Brain microvascular endothelial cell (primary cell): ENCODE data around the gene ZNF598.
A peak's percentile ranks its signal among the peaks of the same experiment; 100 is the strongest.

Experiments
- DNase-seq: peaks from one replicate; pipeline ENCODE4 v3.0.0-alpha.2; 2020
- H3K27ac ChIP-seq: fragments of 250-450 bp; sonication (Bioruptor Pico); 2 replicates; pipeline ENCODE4 v1.5.1; 2020; ENCODE audit warnings: mild to moderate bottlenecking, moderate library complexity
- H3K27me3 ChIP-seq: fragments of 250-450 bp; sonication (Bioruptor Pico); replicated peaks from 2 replicates; pipeline ENCODE4 v1.5.1; 2020; ENCODE audit warnings: mild to moderate bottlenecking
- H3K36me3 ChIP-seq: fragments of 250-450 bp; sonication (Bioruptor Pico); replicated peaks from 2 replicates; pipeline ENCODE4 v1.5.1; 2020; ENCODE audit warnings: mild to moderate bottlenecking
- H3K4me3 ChIP-seq: 2 replicates; pipeline ENCODE4 v1.5.1; 2011; ENCODE audit warnings: low read depth, mild to moderate bottlenecking, control low read depth, low read length, moderate library complexity
- in situ Hi-C: cut with HindIII; loops from 2 replicates; pipeline ENCODE4 v1.10.0; 2017; ENCODE audit warnings: low sequenced_read_pairs, low pct_ligation_motif_present
- TF ChIP-seq, protein P1 (sequence below): IDR thresholded peaks from 2 replicates; pipeline ENCODE4 v1.5.1; 2011; ENCODE audit warnings: low read depth, mild to moderate bottlenecking, moderate library complexity, low read length, control low read depth, inconsistent platforms; ENCODE audit errors: missing control alignments

ZNF598 gene

DNA sequence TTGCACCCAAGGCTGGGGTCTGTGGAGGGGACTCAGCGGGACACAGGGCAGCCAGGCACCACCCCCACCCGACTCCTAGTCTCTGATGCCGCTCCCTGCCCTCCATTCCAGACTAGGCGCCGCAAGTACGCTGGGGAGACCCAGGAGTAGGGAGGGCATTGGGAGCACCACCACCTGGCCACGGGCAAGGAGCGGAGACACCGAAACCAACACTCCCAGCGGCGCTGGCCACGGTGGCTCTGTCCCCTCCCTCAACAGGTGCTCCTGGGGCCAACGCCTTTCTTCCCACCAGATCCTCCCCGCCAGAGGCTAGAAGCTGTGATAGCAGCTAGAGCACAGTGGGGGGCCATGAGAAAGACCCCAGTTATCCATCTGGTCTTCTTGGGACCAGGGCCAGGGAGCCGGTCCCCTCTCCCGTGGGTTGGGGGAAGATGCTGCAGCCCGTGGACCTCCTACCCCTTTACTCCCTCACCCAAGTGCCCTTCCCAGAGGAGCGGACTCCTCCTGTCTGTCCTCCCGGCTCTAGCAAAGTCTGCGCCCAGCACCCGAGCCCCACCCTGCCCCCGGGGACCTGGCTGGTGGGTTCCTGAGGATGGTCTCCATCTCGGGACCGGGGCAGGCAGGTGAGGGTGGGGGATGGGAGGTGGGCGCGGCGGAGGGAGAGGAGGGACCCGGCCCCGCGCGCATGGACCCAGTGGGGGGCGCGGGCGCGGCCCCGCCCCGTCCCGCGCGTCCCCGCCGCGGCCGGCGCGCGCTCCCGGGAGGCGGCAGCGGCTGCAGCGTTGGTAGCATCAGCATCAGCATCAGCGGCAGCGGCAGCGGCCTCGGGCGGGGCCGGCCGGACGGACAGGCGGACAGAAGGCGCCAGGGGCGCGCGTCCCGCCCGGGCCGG is 20.2 kb downstream of the ZNF598 start, which contains the start of gene SYNGR3:
Gene SYNGR3, plus strand, starts transcription at position 762 of the 892 bp plus-strand sequence. CDS start 133 bp downstream, outside the sequence.
- DNase-seq = no peak
- peaks cover 21% of the 10 kb centered on the region for H3K27me3 ChIP-seq
- no peak within 1 kb of the TSS for H3K4me3 ChIP-seq
- TF ChIP-seq, protein P1, sequence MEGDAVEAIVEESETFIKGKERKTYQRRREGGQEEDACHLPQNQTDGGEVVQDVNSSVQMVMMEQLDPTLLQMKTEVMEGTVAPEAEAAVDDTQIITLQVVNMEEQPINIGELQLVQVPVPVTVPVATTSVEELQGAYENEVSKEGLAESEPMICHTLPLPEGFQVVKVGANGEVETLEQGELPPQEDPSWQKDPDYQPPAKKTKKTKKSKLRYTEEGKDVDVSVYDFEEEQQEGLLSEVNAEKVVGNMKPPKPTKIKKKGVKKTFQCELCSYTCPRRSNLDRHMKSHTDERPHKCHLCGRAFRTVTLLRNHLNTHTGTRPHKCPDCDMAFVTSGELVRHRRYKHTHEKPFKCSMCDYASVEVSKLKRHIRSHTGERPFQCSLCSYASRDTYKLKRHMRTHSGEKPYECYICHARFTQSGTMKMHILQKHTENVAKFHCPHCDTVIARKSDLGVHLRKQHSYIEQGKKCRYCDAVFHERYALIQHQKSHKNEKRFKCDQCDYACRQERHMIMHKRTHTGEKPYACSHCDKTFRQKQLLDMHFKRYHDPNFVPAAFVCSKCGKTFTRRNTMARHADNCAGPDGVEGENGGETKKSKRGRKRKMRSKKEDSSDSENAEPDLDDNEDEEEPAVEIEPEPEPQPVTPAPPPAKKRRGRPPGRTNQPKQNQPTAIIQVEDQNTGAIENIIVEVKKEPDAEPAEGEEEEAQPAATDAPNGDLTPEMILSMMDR = no peak
- H3K27ac ChIP-seq = no peak within 1 kb of the TSS
- peaks cover 15% of the 10 kb centered on the region for H3K36me3 ChIP-seq
- in situ Hi-C loops = no loop called here

DNA sequence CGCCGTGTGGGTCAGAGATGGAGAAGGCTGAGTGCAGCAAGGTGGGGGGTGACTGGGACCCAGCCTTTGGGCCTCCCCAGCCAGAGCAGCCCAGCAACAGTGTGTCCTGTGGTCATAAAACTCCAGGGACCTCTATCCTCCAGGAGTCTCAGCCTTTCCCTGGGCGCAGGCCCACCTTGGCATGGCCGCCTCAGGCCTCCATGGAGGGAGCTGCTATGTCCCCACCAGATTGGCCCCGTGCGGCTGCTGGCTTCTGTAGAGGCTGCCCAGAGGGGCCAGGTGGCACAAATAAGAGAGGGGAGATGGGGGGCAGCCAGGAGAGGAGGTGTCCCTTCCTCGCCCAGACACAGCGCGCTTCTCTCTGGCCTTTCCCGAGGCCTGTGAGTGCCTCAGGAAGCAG is 22.4 kb downstream of the ZNF598 start:
- Histone ChIP-seq H3K27me3 (peaks cover 24% of the 10 kb centered on the region), H3K27ac (no peak overlapping the region), H3K36me3 (peaks cover 15% of the 10 kb centered on the region), H3K4me3 (no peak overlapping the region)
- in situ Hi-C loops = no loop called here
- DNase-seq = no peak
- TF ChIP-seq, protein P1 = no peak

DNA sequence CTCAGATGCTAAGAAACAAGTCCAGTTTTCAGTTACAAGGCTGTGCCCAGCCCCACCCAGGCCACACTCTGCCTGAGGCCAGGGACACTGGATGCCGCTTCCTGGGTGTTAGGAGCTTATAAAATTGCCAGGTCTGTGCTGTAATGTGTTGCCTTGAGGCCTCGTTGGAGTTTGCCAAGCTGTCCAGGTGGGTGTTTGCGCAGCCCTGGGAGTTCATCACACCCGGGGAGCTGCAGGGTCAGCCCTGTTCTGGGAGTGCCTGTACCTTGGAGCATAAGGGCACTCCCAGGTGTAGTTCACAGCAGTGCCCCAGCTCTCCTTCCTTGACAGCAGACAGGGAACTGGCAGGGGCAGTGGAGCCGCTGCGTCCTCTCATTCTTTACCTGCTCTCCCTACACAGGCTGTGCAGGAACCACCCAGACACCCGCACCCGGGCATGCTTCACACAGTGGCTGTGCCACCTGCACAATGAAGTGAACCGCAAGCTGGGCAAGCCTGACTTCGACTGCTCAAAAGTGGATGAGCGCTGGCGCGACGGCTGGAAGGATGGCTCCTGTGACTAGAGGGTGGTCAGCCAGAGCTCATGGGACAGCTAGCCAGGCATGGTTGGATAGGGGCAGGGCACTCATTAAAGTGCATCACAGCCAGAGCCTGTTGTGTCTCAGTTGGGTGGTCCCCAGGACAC is 24.0 kb downstream of the ZNF598 start:
- DNase-seq = no peak

DNA sequence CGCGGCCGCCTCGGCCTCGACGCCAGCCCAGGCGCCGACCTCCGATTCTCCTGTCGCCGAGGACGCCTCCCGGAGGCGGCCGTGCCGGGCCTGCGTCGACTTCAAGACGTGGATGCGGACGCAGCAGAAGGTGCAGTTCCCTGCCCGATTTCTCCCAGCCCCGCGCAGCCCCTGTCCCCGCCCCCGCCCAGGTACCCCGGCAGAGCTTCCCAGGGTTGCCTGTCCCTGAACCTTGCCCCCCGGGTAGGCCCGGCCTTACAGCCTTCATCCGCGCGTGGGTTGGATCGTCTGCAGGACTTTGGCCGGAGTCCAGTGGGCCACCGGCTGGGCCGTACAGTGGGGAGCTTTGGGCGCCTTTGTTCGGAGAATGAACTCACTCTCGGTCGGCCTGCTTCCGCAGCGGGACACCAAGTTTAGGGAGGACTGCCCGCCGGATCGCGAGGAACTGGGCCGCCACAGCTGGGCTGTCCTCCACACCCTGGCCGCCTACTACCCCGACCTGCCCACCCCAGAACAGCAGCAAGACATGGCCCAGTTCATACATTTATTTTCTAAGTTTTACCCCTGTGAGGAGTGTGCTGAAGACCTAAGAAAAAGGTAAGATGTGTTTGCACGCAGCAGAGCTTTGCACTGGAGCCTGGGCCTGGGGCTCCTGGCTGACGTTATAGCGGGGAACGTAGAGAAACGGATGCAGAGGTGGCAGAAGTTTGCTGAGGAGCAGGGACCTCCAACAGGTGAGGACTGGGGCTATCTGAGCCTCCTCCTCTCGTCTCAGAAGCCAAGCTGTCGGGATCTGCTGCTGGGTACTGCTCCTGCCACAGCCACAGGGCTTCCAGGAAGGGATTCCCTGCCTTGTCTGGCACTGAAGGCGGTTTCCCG is 25.0 kb downstream of the ZNF598 start:
- Histone ChIP-seq H3K27me3 (peaks cover 39% of the 10 kb centered on the region), H3K27ac (peak overlapping the region; percentile 58), H3K36me3 (peaks cover 15% of the 10 kb centered on the region), H3K4me3 (peak overlapping the region; percentile 72)
- TF ChIP-seq, protein P1 = no peak
- DNase-seq = no peak
- in situ Hi-C loops = no loop called here

More for the DNA sequence above, 24.0 kb downstream of the ZNF598 start:
- TF ChIP-seq, protein P1 = no peak
- Histone ChIP-seq H3K36me3 (peaks cover 15% of the 10 kb centered on the region), H3K4me3 (peak overlapping the region; percentile 72), H3K27ac (no peak overlapping the region), H3K27me3 (peaks cover 34% of the 10 kb centered on the region)
- in situ Hi-C loops = no loop called here

DNA sequence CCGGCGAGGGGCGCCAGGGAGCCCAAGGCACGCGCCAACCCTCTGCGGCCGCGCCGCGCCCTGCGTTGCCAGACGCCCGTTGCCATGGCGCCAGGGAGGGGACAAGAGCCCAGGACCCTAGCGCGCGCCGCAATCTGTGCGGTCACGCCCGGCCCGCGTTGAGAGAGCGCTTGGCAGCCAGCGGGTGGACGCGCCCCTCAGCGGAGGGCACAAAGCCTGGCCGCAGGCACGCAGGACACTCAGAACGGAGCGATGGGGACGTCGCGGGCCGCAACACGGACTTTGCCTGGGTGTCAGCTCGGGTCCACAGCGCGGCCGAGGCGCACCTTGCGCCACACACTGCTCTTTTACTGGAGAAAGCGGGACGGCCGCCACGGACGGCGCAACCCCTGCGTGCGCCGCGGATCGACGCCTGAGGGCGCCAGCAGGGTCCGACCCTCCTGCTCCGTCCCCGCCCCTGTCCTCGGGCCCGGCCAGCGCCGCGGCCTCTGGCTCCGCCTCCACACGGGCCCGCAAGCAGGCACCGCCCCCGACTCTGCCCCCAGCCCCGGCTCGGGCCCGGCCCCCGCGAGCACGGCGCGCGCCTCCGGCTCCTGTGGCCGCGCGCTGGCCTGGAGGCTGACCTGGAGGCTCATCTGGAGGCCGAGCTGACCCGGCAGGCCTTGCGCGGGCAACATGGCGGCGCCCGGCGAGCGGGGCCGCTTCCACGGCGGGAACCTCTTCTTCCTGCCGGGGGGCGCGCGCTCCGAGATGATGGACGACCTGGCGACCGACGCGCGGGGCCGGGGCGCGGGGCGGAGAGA is 25.9 kb downstream of the ZNF598 start, which contains the start of gene GFER:
Gene GFER, plus strand, starts transcription at position 650 of the 803 bp plus-strand sequence. Its CDS starts 26 bp downstream, at position 676.
- Histone ChIP-seq H3K4me3 (peak within 1 kb of the TSS; percentile 72), H3K36me3 (peaks cover 17% of the 10 kb centered on the region), H3K27ac (peak within 1 kb of the TSS; percentile 58), H3K27me3 (peaks cover 35% of the 10 kb centered on the region)
- peak; percentile 82 for DNase-seq
- TF ChIP-seq, protein P1 = peak; percentile 35
- in situ Hi-C loops = no loop called here
